GM19395 (cell line): ENCODE results near the gene SUGP1.
"Not testable (repeated sequence)": the region's sequence is repeated elsewhere in the genome, so short reads cannot be mapped to it uniquely, and the experiment has no call there.

Experiments used
- ATAC-seq: cut with Tn5 transposase; IDR thresholded peaks from one replicate; pipeline ENCODE4 v1.9.1; 2021; ENCODE audit warnings: mild to moderate bottlenecking, moderate library complexity; ENCODE audit not compliant: unreplicated experiment

The SUGP1 gene

DNA sequence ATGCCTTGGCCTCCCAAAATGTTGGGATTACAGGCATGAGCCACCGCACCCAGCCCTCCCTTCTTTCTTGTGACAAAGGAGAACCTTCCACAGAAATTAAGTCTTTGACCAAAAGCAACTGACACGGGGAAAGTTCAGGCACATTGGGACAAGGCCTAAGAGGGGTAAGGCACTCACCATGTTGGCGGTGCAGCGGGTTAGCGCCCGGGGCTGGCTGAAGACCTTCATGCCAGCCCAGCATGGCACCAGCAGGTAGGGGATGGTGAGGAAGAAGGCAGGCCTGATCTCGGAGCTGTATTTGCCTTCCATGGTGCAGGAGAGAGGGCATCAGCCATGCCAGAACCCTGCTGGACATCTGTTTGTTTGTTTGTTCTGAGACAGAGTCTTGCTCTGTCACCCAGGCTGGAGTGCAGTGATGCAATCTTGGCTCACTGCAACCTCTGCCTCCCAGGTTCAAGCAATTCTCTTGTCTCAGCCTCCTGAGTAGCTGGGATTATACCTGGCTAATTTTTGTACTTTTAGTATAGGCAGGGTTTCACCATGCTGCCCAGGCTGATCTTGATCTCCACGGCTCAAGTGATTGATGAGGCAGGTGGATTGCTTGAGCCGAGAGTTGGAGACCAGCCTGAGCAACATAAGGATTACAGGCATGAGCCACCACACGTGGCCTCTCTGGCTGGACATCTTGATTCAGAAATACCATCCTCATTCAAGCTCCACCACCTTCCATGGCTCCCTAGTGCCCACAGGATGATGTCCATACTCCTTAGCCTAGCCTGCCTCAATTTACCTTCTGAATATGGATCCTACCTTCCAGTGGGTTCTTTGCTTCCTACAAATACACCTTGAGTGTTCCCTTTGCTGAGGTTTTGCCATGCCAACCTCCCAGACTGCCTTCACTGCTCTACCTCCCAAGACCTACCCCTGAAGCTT lies 51.6 kb downstream of the SUGP1 start:
- ATAC-seq = no peak

DNA sequence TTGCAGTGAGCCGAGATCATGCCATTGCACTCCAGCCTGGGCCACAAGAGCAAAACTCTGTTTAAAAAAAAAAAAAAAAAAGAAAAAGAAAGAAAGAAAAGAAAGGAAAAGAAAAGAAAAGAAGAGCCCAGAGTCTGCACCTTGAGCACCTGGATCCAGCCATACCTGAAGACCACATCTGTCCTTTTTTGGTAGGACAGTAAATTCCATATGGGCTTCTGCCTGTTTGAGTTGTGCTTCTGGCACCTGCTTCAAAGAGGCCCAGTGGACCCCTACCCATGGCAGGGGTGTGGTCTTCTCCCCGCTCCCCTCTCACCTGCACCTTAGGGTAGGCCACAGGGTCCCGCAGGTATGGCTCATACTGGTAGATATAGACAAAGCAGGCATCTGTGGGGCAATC lies 53.0 kb downstream of the SUGP1 start:
- ATAC-seq = no peak

DNA sequence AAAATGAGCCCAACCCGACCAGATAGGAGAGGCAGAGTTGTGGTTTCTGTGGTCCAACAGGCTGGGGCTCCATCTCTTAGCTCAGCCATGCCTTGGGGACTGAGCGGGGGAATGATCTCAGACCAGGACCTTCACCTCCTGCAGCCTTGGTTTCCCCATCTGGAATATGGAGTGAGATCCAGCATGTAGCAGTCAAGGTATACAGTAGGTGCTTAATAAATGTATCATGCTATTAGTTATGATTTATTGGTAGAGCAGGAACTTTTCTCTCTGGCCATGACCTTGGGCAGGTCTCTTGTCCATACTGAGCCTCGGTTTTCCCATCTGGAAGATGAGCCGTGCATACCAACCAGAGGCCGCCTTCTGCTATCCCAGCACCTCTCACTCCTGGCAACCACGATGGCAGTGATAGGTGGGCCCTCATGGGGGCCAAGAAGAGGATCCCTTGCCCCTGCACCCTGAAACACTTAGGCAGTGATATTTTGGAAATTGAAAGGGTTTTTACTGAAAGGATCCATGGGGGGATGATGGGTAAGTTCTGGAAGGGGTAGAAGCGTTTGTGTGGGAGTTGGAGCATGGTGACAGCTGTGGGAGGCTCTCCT lies 56.3 kb downstream of the SUGP1 start:
- ATAC-seq = no peak

DNA sequence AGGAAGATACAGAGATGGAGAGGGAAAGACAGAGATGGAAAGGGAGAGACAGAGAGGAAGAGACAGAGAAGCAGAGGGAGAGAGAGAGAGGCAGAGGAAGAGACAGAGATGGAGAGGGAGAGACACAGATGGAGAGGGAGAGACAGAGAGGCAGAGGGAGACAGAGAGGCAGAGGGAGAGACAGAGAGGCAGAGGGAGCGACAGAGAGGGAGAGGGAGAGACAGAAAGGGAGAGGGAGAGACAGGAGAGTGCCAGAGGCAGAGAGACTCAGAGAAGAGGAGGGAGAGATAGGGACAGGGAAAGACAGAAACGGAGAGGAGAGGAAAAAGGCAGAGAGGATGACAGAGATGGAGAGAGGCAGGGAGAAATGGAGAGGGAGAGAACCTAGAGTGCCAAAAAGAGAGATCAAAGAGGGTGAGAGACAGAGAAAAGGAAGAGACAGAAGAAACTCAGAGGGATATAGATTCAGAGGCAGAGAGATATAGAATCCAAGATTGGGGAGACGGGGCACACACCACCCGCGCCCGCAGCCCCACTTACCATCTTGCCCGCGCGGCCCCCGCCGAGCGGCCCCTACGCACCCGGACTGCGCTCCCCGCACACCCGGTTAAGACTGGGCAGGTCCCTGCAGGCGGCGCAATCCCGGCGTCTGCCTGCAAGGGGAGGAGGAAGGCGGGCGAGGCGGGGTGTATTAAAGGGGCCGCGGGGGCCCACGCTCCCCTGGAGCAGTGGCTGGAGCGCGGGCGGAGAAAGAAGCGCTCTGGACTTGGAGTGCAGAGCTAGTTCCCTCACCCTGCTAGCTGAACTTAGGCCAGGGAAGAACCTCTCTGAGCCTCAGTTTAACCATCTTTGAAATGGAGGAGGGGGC lies 57.9 kb downstream of the SUGP1 start:
- ATAC-seq = no peak

DNA sequence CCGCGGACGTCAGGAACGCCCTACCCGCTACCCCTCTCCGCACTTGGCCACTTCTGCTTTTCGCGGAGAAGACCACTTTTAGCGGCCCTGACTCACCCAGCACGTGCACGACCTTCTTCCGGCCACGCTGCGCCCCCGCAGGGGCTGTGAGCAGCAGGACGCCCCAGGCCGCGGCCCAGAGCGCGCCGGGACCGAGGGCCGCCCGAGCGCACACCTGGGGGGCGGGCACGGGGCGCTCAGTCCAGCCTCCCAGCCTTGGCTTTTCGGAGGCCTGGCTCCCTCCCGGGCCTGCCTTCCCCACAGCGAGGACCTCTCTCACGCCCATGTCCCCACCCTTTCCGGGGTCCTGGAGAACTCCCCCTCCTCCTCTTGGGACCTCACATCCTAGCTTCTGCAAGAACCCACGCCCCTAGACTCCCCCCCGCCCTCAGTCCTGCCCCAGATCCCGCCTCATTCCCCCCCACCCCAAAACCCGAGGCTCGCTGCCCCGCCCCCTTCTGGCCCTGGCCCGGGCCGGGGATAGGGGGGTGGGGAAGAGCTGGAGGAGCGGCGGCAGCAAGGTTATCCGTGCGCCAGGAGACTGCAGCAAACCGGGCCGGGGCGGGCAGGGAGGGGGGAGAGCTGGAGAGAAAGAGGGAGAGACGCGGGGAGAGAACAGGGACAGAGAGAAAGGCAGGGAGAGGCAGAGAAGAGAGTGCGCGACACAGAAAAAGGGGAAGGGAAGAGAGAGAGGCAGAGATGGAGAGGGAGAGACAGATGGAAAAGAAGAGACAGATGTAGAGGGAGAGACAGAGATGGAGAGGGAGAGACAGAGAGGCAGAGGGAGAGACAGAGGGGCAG lies 58.7 kb downstream of the SUGP1 start:
- no peak for ATAC-seq

DNA sequence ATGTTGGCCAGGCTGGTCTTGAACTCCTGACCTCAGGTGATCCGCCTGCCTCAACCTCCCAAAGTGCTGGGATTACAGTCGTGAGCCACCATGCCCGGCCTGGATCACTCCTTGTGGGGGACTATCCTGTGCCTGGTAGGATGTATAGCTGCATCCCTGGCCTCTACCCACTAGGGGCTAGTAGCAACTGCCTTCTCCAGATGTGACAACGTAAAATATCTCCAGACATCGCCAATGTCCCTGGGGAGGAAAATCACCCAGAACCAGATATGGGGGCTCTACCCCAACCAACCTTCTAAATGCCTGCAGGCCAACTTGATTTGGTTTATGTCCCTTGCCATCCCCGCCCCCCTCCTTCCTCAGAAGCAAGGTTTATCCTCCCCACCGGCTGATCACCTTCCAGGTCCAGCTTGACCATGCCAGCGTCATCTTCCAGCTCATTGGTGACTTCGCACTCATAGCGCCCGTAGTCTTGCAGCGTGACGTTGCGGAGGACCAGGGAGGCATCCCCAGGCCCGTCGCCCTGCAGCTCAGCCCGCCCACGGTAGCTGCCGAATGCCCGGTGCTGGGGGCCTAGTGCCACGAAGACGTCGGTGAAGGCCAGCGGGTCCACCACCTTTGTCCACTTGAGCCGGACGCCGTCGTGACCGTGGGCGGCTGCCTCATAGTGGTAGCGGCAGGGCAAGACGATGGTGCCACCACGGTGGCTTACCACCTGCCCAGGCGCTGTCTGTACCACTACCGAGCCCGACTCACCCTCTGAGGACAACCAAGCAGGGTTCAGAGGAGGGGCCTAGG lies 59.7 kb downstream of the SUGP1 start:
- ATAC-seq = no peak

DNA sequence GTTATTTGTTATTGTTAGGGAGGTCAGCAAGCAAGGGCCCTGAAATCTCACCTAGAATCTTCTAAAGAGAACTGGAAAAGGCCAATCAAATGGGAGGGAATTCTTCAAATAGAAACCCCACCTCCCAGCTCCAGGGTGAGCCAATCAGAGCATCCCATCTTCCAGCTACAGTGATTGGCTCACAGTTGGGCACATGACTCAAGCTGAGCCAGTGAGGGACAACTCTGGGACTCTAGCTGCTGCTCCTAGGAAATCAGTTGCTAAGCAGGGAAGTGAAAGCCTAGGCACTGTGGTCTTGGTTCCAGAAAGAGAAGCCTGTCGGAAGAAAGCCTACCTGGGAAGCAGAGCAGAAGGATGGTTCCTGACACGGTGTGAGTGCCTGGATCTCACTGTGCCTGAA lies 60.6 kb downstream of the SUGP1 start:
- ATAC-seq = no peak

DNA sequence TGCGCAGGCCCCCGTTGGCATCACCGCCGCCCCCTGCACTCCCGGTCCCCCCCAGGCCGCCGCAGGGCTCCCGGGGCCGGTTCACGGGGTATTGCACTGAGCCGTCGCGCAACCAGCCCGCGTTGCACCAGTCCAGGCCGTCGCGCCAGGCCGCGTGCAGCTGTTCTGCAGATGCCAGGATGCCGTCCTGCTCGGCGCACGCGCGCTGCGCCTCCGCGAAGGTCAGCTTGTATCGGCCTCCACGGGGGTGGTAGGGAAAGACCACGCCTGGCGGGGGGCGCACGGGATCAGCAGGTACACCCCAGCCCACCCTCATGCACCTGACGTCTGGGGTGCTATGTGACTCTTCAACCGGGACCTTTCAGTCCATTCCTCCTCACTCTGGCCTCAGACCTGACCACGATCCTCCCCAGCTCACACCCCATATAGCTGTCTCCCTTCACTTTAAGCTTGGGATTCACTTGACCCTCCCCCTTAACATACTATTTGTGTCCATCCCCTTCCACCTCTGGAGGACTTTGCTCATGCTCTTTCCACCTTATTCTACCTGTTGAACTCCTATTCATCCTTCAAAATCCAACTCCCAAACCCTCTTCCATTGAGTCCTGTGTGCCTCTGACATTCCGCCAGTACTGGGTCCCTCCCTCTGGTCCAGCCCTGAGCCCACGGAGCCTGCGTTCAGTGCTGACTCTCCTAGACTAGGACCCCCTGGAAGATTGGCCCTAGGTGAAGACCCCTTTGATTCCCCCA lies 61.5 kb downstream of the SUGP1 start:
- no peak for ATAC-seq

DNA sequence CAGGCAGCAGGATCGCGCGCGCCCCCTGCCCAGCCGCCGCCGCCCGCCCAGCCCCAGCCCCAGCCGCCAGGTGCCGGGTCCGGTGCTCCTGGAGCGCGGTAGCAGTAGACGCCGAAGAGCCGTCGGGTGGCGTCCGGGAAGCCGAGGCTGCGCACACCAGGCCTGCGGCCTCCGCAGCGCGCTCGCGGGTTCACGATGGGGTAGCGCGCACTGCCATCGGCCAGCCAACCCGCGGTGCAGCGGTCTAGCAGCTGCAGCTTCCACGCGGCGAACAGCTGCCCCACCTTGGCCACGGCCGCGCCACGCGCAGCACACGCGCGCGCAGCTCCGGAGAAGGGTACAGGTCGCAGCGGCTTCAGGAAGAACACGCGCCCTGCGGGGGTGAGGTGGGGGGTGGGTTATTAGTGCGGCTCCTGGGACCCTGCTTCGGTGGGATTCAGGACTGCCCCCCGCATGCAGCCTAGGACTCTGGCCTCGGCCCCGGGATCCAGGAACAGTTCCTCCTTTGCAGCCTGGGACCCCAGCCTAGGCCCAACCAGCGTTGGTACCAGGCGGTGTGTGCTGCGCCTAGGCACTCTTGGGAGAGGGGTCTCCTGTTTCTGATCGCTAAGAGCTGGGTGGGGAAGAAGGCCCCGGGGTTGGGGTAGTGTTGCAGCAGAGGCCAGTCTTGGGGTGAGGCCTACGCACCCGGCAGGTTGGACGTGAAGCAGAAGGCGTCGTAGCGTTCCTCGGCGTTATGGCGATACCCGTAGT lies 62.3 kb downstream of the SUGP1 start:
- ATAC-seq = no peak

DNA sequence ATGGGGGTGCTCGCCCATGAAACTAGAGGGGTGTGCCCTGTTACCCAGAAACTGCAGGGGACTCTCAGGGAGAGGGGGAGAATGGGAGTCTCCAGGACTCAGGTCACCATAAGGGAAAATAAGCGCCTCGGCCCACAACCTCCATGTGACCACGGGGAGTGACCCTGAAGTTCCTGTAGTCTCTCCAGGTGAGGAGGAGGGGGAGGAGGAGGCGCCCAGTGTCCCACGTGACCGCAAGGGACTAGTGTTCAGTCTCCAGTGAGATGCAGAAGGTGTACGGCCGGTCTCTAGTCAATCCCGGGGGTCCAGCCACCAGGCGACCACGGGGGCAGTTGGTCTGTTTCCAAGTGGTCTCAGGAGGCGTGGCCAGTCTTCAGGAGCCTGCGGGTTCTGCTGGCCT lies 63.2 kb downstream of the SUGP1 start:
- ATAC-seq = no peak

DNA sequence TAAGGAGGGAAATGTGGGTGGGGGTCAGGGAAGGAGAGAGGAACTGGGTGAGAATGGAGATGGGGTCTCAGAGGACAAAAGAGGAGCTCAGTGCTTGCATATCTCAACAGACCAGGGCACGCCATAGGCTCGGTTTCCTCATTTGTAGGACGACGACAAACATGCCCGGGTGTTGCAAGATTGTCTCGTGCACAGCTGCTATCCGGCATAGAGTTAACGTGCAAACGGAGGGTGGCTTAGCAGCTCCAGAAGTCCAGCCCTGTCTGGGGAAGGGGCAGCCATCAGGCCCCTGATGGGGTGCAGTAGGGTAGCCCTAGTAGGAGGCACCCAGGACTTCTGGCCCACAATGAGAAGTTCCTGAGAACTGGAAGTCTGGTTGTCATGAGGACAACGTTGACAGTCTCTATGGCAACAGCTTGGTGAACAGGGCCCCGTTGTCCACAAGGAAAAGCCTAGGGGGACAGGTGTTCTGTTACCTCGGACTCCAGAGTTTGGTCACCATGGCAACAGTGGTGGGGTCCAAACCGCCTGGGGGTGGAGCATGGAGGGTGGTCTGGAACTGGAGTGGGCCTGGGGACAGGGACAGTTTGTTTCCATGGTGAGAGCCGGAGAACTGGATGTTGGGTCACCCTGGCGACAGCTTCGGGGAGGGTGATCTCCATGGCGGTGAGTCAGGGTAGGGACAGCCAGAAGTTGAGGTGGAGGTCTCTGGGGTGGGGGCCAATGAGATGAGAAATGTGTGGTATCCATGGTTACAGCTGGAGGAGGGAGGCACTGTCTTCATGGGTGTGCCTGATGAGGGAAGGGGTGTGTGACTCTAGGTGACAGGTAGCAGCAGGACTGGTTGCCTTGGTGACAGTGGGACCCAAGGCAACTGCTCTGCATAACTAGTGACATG lies 64.0 kb downstream of the SUGP1 start:
- no peak for ATAC-seq

DNA sequence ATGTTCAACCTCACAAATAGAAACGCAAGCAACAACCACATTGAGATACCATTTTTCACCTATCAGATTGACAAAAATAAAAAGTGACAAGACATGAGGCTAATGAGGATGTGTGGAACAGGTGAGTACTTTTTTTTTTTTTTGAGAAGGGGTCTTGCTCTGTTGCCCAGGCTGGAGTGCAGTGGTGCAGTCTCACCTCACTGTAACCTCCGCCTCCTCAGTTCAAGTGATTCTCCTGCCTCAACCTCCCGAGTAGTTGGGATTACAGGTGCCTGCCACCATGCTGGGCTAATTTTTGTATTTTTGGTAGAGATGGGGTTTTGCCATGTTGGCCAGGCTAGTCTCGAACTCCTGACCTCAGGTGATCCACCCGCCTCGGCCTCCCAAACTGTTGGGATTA lies 66.9 kb downstream of the SUGP1 start:
- not testable (repeated sequence) for ATAC-seq

DNA sequence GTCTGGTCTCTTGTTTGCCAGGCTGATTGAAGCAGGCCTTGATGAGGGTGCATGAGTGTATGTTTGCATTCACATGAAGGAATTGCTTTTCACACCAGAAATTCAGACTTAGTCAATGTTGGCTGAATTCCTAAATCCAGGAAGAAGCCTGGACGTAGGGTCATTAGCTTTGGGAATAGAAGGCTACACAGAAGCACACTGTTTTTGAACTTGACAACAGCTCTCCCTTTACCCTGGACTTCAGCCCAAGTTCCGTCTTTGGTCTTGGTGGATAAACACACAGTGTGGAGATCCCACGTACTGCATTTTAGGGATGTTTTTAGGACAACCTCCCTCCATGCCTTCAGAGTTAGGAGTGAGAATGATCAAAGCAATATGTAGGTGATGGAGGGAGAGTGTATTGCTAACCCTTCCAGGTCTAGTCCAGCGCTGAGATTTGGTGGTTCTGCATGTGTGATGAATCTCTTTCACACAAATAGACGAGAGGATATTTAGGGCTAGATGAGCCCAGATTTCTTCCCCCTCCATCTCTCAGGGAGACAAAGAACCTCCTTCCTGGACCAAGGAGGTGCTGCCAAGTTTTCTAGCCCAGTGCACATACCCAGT lies 70.0 kb downstream of the SUGP1 start:
- ATAC-seq = no peak

DNA sequence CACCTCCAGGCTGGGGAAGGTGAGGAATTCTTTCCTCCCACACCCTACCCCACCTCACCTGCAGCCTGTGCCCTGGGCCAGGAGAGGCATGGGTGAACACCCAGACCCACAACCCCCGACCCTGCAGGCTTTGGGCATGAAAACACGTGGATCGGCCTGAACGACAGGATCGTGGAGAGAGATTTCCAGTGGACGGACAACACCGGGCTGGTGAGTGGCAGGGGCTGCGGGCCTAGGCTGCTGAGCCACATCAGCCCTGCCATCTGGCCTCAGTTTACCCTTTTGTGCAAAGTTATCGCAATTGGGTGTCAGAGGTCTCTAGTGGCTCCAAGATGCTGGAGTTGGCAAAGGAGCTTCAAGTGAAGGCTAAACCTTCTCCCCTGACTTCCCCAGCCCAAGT lies 79.8 kb downstream of the SUGP1 start:
- no peak for ATAC-seq

DNA sequence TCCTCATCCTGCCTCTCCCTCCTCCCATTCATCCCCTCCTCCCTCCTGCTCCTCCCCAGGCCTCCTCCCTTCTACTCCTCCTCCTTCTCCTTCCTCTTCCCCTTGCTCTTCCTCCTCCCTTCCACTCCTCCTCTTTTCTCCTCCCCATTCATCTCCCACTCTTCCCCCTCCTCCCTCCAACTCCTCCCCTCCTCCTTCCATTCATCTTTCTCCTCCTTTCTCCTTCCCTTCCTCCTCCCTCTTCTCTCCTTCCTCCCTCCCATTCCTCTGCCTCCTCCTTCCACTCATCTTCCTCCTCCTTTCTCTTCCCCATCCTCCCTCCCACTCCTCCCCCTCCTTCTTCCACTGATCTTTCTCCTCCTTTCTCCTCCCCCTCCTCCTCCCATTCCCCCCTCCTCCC lies 80.6 kb downstream of the SUGP1 start:
- ATAC-seq = no peak

DNA sequence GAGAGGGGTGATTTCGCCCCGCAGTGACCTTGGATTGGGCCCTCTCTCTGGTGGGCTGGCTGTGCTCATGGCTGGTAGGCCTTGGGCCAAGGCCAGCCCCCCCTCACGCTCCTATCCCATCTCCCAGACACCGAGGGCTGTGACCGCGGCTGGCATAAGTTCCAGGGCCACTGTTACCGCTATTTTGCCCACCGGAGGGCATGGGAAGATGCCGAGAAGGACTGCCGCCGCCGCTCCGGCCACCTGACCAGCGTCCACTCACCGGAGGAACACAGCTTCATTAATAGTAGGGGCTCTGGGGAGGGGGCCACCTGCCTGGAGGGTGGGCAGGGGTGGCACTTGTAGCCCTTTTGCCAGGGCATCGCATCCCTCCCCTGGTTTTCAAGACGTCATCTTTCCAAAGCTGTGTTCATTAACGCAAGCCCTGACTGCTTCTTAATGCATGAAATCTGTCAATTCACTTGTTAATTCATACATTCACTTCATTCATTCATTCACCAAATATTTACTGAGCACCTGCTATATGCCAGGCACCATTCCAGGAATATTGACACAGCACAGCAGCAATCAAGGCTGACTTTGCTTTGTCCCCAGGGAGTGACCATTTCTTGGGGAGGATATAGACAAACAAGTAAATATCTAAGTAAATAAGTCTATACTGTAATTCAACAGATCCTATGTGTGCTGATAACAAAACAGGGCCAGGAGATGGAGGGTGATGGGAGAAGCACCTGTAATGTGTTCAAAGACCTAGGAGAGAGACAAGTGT lies 82.0 kb downstream of the SUGP1 start:
- no peak for ATAC-seq
